HG02798 (cell line): ENCODE measurements around the gene KANSL1L.
"Not testable (repeated sequence)": the region's sequence is repeated elsewhere in the genome, so short reads cannot be mapped to it uniquely, and the experiment has no call there.

Experiments used
- ATAC-seq: cut with Tn5 transposase; IDR thresholded peaks from one replicate; pipeline ENCODE4 v1.9.1; 2021; ENCODE audit warnings: mild to moderate bottlenecking; ENCODE audit not compliant: unreplicated experiment, poor library complexity

The KANSL1L gene

DNA sequence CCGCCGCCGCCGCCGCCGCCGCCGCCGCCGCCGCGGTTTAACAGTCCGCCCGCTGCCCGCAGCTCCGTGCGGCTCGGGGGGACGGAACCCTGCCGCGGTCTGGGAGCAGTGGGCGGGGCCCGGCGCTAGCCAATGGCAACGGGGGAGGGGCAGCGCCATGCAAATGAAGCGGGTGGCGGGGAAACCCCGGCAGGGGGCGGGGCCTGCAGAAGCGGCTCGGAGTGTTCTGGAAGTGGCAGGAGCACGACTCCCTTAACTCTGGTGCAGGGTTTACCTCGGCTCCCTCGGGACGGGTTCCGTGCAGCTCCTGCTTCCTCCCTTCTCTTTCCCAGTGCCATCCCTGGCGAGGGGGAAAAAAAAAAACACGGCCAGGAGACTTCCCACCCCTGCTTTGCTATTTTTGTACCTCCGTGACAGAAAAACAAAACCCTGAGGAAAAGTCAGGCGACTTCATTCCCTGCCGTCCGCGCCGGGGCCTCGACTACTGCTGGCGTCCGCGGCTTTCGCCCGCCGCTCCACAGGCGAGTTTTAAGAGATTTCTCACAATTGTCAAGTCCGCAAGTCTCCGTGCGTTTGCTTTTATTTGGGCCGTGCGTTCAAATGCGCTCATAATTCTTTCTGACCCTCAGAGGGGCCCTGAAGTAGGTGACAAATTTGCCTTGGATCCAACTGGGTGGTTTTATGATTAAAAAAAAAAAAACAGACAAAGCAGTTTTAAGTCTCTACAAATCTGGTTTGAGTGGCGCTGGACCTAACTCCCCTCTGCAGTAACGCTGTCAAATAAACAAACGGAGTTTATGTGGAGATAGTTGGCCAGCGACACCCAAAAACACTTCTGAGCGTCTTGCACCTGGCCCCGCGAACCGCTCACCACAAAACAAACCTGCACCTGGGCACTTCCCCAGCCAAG is at the start of gene KANSL1L:
Gene KANSL1L, minus strand, starts transcription at position 101 of the 910 bp plus-strand sequence. CDS start 16,827 bp downstream, outside the sequence.
- peak; percentile 77 for ATAC-seq

DNA sequence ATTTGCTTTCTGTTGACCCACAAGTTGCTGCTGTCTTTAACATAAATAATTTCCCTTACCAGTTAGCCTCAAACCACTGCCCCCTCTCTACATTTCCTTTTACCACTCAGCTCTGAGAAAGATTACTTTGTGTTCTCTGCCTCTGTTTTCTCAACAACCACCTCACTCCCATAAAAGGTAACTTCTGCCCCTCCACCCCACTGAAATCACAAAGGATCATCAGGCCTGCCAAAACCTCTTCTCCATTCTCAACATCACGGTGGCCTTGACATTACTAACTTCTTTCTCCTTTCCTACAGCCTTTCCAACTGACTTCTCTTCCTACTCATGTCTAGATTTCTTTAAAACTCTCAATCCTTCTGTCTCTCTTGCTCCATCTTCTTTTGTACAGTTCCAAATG is 43.9 kb upstream of the KANSL1L start:
- no peak for ATAC-seq

DNA sequence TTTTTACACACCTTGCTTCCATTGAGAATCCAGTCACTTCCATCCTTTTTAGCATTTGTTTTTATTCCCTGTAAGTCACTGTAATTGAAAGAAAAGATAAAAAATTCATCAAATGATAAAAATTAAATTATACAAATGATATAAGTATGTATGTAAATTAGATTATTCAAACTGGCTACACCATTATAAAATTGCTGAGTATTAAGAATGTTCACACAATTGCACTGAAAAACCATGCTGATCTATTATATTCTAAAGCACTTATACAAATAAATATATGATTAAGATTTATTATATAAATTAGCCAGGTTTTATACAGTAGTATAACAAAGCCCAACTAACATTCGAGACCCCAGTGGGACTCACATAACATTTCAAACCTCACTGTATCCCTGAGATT is 39.0 kb upstream of the KANSL1L start:
- ATAC-seq = no peak

DNA sequence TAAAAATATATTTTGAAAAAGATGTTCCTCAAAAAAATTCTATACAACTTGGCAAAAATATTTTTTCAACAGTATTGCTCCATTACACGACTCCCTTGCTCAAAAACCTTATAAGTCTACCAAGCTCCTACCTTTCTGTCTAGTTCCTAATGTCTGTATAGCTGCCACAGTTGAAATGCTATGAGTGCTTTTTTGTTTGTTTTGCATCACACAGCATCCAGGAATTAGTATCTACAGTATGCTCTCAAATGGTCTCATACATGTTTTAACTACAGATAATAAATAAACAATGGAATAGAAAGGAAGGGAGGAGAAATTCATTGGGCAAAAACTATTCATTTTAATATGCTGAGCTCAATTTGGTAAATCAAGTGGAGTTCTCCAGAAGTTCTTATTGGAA is 36.7 kb upstream of the KANSL1L start:
- no peak for ATAC-seq

GRCh38 chr2:210203558-210203957 is 32.3 kb upstream of the KANSL1L start:
- ATAC-seq = no peak

DNA sequence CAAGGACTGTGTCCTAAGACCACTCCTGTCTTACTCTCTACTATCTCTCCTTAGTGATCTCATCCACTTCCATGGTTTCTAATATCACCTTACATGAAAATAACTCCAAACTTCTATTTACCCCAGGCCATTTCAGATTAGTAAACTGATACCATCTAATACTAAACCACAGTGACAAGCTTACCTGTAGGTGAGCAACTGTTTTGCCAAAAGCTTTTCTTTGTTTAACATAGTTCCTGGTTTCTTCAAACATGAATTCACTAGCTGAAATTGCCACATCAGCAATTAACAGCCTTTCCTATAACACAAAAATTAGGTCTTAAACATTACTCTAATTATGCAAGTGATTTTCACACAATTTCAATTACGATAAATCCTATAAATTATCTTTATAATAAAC is 31.9 kb upstream of the KANSL1L start:
- ATAC-seq = no peak

- no peak for ATAC-seq
Observed at GRCh38 chr2:210199854-210200253, 28.6 kb upstream of the KANSL1L start.

GRCh38 chr2:210199186-210199765 is 28.1 kb upstream of the KANSL1L start:
- ATAC-seq = peak; percentile 43

GRCh38 chr2:210198326-210198725 is 27.1 kb upstream of the KANSL1L start:
- ATAC-seq = no peak

- no peak for ATAC-seq
Observed at GRCh38 chr2:210197720-210198119, 26.5 kb upstream of the KANSL1L start.

DNA sequence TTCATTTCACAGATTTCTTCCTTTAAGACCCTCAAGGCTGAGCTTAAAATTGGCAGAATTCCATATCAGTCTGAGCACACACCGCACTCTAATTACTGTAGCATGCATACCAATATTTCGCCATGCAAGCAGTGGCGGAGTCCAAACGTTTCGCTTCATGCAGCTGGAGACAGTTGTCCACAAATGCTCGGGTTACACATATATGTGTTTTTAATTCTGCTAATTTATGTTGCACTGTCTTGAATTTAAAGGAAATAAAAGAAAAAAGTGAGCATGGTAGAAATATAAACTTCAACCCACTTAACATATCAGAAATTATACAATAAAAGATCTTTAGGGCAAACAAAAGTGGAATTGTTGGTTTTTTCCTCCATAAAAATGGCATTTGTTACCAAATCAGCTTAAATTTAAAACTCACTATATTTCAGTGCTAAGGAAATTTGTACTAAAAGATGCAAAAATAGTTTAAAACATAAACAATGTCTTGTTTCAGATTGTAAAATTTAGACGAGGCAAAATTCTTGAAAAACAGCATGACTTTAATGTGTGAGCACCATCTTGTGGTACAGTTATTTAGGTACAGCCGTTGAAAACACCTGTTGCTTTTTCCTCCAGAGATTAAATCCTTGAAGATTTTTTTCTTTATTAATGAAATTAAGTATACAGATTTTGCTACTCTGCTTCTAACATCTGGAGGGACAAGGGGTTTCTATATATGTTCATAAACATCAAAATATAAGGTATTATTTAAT is 24.1 kb upstream of the KANSL1L start:
- peak; percentile 45 for ATAC-seq

DNA sequence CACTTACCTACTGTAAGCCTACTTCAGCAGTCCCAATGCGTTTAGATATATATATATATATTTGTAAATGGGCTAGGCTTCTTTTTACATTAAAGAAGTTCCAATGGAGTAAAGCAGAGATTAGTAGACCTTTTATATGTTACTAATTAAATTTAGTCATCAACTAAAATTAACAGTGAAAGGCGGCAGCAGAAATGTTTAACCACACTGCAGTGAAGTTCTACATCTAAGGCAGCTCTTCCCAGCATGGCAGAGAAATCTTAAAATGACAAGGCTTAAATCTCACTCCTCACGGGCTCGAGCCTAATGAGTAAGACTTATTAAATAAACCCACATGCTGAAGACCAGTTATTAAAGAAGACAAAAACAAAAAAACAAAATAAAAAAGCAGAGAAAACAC is 19.1 kb upstream of the KANSL1L start:
- no peak for ATAC-seq

GRCh38 chr2:210189452-210190138 is 18.4 kb upstream of the KANSL1L start:
- no peak for ATAC-seq

GRCh38 chr2:210188755-210189154 is 17.5 kb upstream of the KANSL1L start:
- ATAC-seq = no peak

DNA sequence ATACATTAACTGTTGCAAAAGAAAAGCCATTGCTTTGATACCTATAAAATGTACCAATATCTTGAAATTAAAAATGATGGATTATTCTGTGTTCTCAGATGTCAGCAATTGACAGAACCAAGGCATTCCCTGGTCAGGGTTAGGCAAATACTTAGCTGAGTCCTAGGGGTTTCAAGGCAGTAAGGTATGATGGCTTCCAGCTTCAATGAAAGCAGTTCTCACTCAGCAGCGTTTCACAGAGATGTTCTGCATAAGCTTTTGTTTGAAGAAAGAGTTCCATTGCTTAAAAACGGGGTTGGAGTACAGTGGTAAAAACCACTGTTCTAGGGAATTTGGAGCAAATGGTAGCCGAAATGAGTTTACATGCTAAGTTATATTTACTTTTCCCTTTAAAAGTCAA is 17.0 kb upstream of the KANSL1L start:
- ATAC-seq = no peak

GRCh38 chr2:210183936-210184335 is 12.7 kb upstream of the KANSL1L start:
- not testable (repeated sequence) for ATAC-seq

- ATAC-seq = not testable (repeated sequence)
Observed at GRCh38 chr2:210181606-210182088, 10.4 kb upstream of the KANSL1L start.

DNA sequence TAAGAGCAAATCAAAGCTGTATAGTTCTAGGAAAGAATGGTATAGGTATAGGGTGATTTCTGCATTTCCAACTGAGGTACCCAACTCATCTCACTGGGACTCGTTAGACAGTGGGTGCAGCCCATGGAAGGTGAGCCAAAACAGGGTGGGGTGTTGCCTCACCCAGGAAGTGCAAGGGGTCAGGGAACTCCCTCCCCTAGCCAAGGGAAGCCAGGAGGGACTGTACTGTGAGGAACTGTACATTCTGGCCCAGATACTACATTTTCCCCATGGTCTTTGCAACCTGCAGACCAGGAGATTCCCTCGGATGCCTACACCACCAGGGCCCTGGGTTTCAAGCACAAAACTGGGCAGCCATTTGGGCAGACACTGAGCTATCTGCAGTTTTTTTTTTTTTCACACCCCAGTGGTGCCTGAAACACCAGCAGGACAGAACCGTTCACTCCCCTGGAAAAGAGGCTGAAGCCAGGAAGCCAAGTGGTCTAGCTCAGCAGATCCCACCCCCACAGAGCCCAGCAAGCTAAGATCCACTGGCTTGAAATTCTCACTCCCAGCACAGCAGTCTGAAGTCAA is 9.9 kb upstream of the KANSL1L start:
- not testable (repeated sequence) for ATAC-seq

DNA sequence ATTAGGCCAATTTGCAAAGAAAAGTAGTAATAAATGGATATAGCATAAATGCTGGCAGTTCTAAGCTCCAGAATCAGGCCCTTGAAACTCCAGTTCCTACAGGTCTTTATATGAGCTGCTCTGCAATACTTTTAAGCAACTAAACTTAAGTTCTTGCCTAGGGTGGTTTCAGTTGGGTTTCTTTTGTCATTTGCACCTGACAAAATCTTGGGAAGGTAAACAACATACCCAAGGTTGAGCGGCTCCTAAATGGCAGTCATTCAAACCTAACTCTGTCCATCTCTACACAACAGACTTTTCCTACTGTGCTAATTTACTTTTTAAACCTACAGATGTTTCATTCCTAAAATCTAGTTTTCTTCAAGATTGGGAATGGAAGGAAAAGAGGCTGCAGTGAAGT is 9.3 kb upstream of the KANSL1L start:
- no peak for ATAC-seq
